Measurements from ENCODE around the gene SLC16A7.

The SLC16A7 gene

DNA sequence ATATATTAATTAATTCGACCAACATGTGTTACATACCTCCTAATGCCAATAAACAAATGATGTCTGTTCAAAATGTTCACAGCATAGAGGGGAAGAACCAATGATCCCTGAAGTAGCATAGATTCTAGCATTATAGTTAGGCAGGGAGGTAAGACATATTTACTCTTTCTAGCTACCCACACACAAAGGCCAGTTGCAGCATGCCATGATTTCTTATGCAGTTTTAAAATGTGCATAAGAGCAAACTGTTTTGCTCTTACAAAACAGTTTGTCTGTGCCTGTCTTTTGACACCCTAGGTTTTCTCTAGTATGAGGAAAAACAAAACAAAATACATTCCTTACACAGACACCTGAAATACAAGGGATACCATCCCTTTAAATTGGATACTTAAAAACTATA is 61.9 kb downstream of the SLC16A7 start:
- H3K27ac Mint-ChIP-seq (ENCODE audit: low read depth), result no peak overlapping the region
- H3K36me3 Mint-ChIP-seq (ENCODE audit: insufficient read depth), result peaks cover 3% of the 10 kb centered on the region
- no peak for ATAC-seq (replicated peaks; ENCODE audit: extremely low read depth, poor library complexity, severe bottlenecking)
- H3K4me1 Mint-ChIP-seq, result peaks cover 28% of the 10 kb centered on the region
- H3K27me3 Mint-ChIP-seq, result no peaks in the 10 kb centered on the region
- no peak overlapping the region for H3K4me3 Mint-ChIP-seq
- DNase-seq (ENCODE audit: low spot score in 2 of 2), result no peak
- H3K9me3 Mint-ChIP-seq, result no peaks in the 10 kb centered on the region

DNA sequence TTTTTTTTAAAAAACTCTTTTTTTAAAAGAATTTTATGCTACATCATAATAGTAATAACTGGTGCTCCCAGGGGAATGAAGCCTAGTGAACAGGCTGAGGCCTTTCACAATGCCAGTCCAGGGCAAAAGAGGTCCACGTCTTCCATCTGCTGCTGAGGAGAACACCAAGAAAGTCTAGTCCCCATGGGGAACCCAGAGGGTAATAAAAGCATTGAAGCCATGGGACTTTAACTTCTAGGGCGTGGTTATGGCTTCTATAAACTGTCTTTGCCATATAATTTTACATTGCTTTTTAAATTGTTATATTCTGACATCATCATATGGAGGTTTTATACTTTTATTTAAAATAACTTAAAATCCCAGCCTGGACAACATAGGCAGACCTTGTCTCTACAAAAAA is 64.3 kb downstream of the SLC16A7 start:
- DNase-seq (ENCODE audit: low spot score in 2 of 2) (no peak), ATAC-seq (replicated peaks; ENCODE audit: extremely low read depth, poor library complexity, severe bottlenecking) (no peak)
- Mint-ChIP-seq H3K36me3 (ENCODE audit: insufficient read depth) (peaks cover 3% of the 10 kb centered on the region), H3K27ac (ENCODE audit: low read depth) (no peak overlapping the region), H3K4me3 (no peak overlapping the region), H3K9me3 (no peaks in the 10 kb centered on the region), H3K4me1 (peaks cover 34% of the 10 kb centered on the region), H3K27me3 (no peaks in the 10 kb centered on the region)

DNA sequence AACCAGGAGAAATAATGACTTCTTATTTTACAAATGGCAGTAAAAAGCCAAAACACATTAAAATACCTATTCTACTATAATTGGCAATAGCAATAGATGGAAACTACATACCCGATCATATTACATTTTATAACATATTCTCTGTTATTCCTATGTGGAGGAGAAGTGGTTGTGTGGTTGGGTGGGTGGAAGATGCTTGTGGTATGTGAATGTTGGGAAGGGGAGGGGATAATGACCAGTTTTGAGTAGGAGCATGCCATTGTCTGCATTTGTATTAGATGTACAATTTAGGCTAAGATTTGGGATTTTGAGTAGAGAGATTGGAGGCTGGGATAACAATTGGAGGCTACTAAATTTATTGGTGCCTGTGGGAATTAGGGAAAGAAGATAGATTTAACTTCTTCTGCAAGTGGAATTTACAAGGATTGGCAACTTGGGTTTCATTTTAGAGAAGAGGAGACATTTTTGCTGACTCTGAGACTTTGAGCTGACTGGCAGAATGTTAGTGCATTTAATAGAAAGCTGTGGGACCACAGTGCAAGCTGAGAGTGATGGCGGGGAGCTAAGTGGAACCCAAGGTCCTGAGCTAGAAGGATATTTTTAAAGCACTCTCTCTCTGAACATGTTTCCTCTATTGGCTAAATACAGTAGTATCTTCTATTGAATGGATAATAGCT is 65.2 kb downstream of the SLC16A7 start:
- DNase-seq (ENCODE audit: low spot score in 2 of 2) (no peak), ATAC-seq (replicated peaks; ENCODE audit: extremely low read depth, poor library complexity, severe bottlenecking) (no peak)
- H3K9me3 Mint-ChIP-seq, result no peaks in the 10 kb centered on the region
- H3K4me3 Mint-ChIP-seq, result no peak overlapping the region
- H3K36me3 Mint-ChIP-seq (ENCODE audit: insufficient read depth), result no peaks in the 10 kb centered on the region
- peaks cover 34% of the 10 kb centered on the region for H3K4me1 Mint-ChIP-seq
- H3K27ac Mint-ChIP-seq (ENCODE audit: low read depth), result no peak overlapping the region
- H3K27me3 Mint-ChIP-seq, result no peaks in the 10 kb centered on the region

DNA sequence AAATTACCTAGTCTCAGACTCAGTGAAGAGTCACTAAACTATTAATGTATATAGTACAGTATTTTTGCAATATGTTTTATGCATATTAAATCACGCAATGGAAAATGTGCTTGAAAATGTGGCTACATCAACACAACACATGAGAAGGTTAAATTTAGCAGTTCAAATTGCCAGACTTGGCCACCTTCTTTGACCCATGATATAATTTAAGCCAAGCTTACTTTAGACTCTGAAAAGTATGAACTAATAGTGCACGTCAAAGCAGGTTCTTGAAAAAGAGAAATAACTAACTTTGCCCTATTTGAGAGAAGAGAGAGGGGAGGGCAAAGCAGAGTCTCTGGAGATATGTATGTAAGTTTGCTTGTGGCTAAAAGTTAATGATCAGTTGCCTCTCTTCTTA is 68.7 kb downstream of the SLC16A7 start:
- H3K27me3 Mint-ChIP-seq, result no peaks in the 10 kb centered on the region
- H3K4me3 Mint-ChIP-seq, result no peak overlapping the region
- H3K27ac Mint-ChIP-seq (ENCODE audit: low read depth), result no peak overlapping the region
- no peak for ATAC-seq (replicated peaks; ENCODE audit: extremely low read depth, poor library complexity, severe bottlenecking)
- no peaks in the 10 kb centered on the region for H3K36me3 Mint-ChIP-seq (ENCODE audit: insufficient read depth)
- DNase-seq (ENCODE audit: low spot score in 2 of 2), result no peak
- peaks cover 53% of the 10 kb centered on the region for H3K4me1 Mint-ChIP-seq
- H3K9me3 Mint-ChIP-seq, result peaks cover 11% of the 10 kb centered on the region

DNA sequence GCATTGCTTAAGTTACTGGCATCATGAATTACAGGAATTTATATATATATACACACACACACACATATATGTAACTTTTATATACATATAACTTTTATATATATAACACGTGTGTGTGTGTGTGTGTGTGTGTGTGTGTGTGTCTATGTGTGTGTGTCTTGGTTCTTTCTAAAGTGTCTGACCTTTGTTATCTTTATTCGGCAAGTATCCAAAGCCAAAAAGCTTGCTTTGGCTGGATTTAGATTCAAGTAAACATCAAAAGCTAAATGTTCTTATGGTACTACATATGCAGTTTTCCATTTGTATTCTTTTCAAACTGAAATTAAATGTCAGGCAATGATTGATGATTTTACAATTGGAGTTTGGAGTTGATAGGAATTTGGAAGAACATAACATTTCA is 69.9 kb downstream of the SLC16A7 start:
- no peak overlapping the region for H3K27ac Mint-ChIP-seq (ENCODE audit: low read depth)
- H3K9me3 Mint-ChIP-seq, result peaks cover 11% of the 10 kb centered on the region
- H3K27me3 Mint-ChIP-seq, result no peaks in the 10 kb centered on the region

DNA sequence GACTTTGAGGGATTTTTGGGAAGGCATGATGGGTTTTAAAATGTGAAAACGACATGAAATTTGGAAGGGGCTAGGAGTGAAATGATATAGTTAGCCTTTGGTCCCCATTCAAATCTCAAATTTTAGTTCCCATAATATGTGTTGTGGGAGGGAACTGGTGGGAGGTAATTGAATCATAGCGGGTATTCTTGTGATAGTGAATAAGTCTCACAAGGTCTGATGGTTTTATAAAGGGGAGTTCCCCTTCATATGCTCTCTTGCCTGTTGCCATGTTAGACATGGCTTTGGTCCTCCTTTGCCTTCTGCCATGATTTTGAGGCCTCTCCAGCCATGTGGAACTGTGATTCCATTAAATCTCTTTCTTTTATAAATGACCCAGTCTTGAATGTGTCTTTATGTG is 72.8 kb downstream of the SLC16A7 start:
- ATAC-seq (replicated peaks; ENCODE audit: extremely low read depth, poor library complexity, severe bottlenecking) (no peak), DNase-seq (ENCODE audit: low spot score in 2 of 2) (no peak)
- no peak overlapping the region for H3K4me3 Mint-ChIP-seq
- peaks cover 1% of the 10 kb centered on the region for H3K36me3 Mint-ChIP-seq (ENCODE audit: insufficient read depth)
- H3K9me3 Mint-ChIP-seq, result peaks cover 11% of the 10 kb centered on the region
- H3K4me1 Mint-ChIP-seq, result peaks cover 53% of the 10 kb centered on the region
- H3K27ac Mint-ChIP-seq (ENCODE audit: low read depth), result no peak overlapping the region
- H3K27me3 Mint-ChIP-seq, result no peaks in the 10 kb centered on the region

More for the DNA sequence above, 69.9 kb downstream of the SLC16A7 start:
- no peak for ATAC-seq (replicated peaks; ENCODE audit: extremely low read depth, poor library complexity, severe bottlenecking)
- Mint-ChIP-seq H3K4me1 (peaks cover 57% of the 10 kb centered on the region), H3K36me3 (ENCODE audit: insufficient read depth) (peaks cover 1% of the 10 kb centered on the region), H3K4me3 (no peak overlapping the region)
- no peak for DNase-seq (ENCODE audit: low spot score in 2 of 2)

DNA sequence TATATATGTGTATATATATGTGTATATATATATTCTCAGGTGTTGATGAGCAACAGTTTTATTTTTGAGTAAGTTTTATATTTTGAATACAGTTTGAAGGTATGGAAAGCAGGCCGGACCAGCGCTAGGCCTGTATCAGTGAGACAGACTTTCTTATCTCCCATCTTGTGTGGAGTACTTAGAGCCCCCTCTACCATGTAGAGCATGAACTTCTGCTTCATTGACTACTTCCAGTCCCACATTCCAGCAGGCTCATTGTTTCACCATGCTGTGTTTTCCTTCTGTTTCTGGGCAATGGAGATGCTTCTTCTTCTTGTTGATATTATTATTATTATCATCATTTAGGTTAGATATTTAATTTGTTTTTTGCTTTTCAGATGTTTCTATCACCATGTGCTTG is 76.4 kb downstream of the SLC16A7 start:
- peaks cover 52% of the 10 kb centered on the region for H3K4me1 Mint-ChIP-seq
- H3K9me3 Mint-ChIP-seq, result peaks cover 2% of the 10 kb centered on the region
- H3K36me3 Mint-ChIP-seq (ENCODE audit: insufficient read depth), result peaks cover 6% of the 10 kb centered on the region
- no peak overlapping the region for H3K27ac Mint-ChIP-seq (ENCODE audit: low read depth)
- DNase-seq (ENCODE audit: low spot score in 2 of 2) (no peak), ATAC-seq (replicated peaks; ENCODE audit: extremely low read depth, poor library complexity, severe bottlenecking) (no peak)
- H3K27me3 Mint-ChIP-seq, result no peaks in the 10 kb centered on the region
- no peak overlapping the region for H3K4me3 Mint-ChIP-seq

DNA sequence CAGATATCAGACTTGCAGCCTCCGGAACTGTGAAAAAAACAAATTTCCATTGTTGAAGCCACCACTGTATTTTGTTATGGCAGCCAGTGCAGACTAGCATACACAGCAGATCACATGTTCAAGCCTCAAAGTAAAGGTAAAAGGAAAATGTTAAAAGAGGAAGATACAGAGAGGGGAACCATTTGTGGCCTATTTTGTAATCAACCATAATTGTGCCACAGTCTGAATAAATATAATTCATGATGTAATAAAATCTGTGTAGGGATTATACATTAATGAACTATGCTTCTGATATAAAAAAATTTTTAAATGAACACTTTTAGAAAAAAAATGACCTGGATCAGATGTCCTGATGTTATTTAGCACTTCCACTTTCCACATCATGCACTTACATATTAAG is 79.6 kb downstream of the SLC16A7 start:
- Mint-ChIP-seq H3K4me3 (no peak overlapping the region), H3K36me3 (ENCODE audit: insufficient read depth) (peaks cover 4% of the 10 kb centered on the region), H3K9me3 (no peaks in the 10 kb centered on the region), H3K27me3 (no peaks in the 10 kb centered on the region), H3K4me1 (peaks cover 46% of the 10 kb centered on the region), H3K27ac (ENCODE audit: low read depth) (no peak overlapping the region)
- no peak for ATAC-seq (replicated peaks; ENCODE audit: extremely low read depth, poor library complexity, severe bottlenecking)
- no peak for DNase-seq (ENCODE audit: low spot score in 2 of 2)

DNA sequence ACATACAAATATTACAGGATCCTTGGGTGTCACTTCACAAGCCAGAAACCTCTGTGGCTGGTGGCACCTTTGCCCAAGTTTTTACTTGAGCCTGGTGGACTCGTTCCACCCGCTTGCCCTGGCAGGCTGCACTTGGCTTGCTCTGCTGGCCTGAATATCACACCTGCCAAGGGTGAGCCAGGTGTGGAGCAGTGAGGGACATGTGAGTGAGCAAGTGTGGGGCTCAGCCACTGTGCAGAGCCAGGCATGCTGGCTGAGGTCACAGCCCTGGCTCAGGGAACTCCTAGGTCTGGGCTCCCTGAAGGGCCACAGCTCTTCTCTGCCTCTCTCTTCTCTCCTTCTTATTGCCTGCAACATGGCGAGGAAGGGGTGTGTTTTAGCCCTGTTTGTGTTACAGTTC is 82.0 kb downstream of the SLC16A7 start:
- no peaks in the 10 kb centered on the region for H3K27me3 Mint-ChIP-seq
- H3K36me3 Mint-ChIP-seq (ENCODE audit: insufficient read depth), result peaks cover 4% of the 10 kb centered on the region
- DNase-seq (ENCODE audit: low spot score in 2 of 2), result no peak
- no peak overlapping the region for H3K27ac Mint-ChIP-seq (ENCODE audit: low read depth)
- peaks cover 46% of the 10 kb centered on the region for H3K4me1 Mint-ChIP-seq
- ATAC-seq (replicated peaks; ENCODE audit: extremely low read depth, poor library complexity, severe bottlenecking), result no peak
- no peak overlapping the region for H3K4me3 Mint-ChIP-seq
- no peaks in the 10 kb centered on the region for H3K9me3 Mint-ChIP-seq

DNA sequence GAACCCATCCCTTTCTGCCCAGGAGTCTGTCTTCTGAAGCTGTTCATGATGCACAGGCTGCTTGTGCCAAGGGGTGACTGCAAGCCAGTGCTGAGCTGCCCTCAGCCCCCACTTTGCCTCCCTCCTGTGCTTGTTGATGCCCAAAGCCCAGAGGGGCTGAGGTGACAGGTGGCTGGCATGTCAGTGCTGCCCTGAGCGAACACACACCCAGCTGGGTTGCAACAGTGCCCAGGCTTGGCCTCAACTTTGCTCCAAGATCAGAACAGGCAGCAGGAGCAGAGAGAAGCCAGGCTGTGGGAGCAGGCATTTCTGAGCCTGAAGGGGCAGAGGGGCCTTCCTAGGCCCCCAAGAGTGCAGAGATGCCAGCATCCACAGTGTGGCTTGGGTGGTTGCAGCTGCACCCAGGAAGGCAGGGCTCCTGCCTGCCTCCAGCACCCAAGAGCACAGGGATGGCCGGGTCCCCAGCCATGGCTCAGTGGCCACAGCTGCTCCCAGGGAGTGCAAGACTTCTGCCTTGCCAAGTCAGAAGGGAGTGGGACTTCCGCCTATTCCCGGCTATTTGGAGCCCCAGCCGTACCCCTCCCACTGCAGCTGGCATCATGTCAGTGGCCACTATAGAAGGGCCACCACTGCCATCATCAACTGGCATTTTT is 83.1 kb downstream of the SLC16A7 start:
- Mint-ChIP-seq H3K27me3 (no peaks in the 10 kb centered on the region), H3K9me3 (no peaks in the 10 kb centered on the region), H3K4me1 (peaks cover 56% of the 10 kb centered on the region), H3K27ac (ENCODE audit: low read depth) (no peak overlapping the region), H3K4me3 (no peak overlapping the region), H3K36me3 (ENCODE audit: insufficient read depth) (peaks cover 4% of the 10 kb centered on the region)
- no peak for ATAC-seq (replicated peaks; ENCODE audit: extremely low read depth, poor library complexity, severe bottlenecking)
- no peak for DNase-seq (ENCODE audit: low spot score in 2 of 2)

DNA sequence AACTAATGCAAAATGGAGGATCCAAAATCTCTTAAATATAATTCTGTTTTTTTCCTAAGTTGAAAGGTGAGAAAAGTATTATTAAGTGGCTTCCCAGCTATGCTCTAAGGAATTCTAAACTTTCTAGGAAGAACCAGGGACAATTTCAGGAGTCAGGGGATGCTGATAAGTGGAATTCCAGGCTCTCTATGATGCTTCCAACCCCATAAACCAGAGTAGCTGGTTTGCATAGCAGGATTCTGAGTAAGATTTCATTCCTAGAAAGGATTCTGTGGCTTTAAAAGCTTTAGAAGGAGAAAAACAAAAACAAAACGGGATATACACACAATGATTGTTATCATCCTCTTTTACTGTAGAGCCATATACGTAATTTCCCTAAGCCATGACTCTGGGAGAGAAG is 93.9 kb downstream of the SLC16A7 start:
- DNase-seq (ENCODE audit: low spot score in 2 of 2) (no peak), ATAC-seq (replicated peaks; ENCODE audit: extremely low read depth, poor library complexity, severe bottlenecking) (no peak)
- Mint-ChIP-seq H3K4me1 (peaks cover 21% of the 10 kb centered on the region), H3K9me3 (peaks cover 5% of the 10 kb centered on the region), H3K27me3 (no peaks in the 10 kb centered on the region), H3K4me3 (no peak overlapping the region), H3K27ac (ENCODE audit: low read depth) (no peak overlapping the region), H3K36me3 (ENCODE audit: insufficient read depth) (peaks cover 2% of the 10 kb centered on the region)

DNA sequence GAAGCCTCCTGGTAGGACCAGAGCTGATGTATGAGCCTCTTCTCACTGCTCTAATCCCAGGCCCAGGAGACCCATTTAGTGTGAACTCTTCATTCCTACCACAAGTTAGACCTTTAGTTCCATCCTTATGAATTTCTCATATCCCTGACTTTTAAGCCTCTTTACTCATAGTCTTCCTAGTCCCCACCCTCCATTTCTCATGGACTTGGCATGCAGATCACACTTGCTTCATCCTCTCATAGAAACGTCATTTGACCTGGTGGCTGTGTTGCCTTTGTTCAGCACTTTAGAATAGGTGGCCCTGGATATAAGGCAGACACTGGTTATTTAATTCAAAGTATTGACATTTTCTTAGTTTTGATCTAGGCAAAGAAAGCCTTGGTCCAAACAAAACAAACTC is 99.5 kb downstream of the SLC16A7 start:
- no peak for DNase-seq (ENCODE audit: low spot score in 2 of 2)

DNA sequence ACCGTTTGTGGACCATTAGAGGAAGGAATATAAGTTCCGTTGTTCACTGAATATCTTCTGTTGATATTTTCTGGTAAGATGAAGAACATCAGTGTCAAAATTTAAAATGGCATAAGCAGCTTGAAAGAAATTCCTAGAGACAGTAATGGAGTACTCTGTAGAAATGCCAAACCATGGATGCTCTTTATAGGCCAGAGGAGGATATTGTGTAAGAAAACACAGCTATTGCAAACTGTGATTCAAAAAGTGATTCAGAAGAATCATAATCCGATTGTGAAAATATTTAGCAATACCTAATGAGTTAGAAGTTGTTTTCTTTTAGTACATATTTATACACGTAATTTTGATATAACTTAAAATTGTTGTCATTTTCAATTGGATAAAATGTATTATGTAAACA is 102.8 kb downstream of the SLC16A7 start:
- ATAC-seq (replicated peaks; ENCODE audit: extremely low read depth, poor library complexity, severe bottlenecking) (no peak), DNase-seq (ENCODE audit: low spot score in 2 of 2) (no peak)
- no peaks in the 10 kb centered on the region for H3K27me3 Mint-ChIP-seq
- no peak overlapping the region for H3K27ac Mint-ChIP-seq (ENCODE audit: low read depth)
- no peaks in the 10 kb centered on the region for H3K9me3 Mint-ChIP-seq
- no peak overlapping the region for H3K4me3 Mint-ChIP-seq
- H3K36me3 Mint-ChIP-seq (ENCODE audit: insufficient read depth), result peaks cover 2% of the 10 kb centered on the region
- peaks cover 18% of the 10 kb centered on the region for H3K4me1 Mint-ChIP-seq

More for the DNA sequence above, 99.5 kb downstream of the SLC16A7 start:
- Mint-ChIP-seq H3K4me1 (peaks cover 28% of the 10 kb centered on the region), H3K9me3 (peaks cover 5% of the 10 kb centered on the region), H3K27ac (ENCODE audit: low read depth) (no peak overlapping the region), H3K36me3 (ENCODE audit: insufficient read depth) (peaks cover 2% of the 10 kb centered on the region), H3K27me3 (no peaks in the 10 kb centered on the region), H3K4me3 (no peak overlapping the region)
- ATAC-seq (replicated peaks; ENCODE audit: extremely low read depth, poor library complexity, severe bottlenecking), result no peak

All from central memory CD8-positive, alpha-beta T cell (primary cell).